ENCODE results near the gene ANO1. TPM values are rescaled to one million over a fixed set of nuclear protein-coding genes. Genes with fewer than 3 reads are reported as not detected.
A peak's percentile ranks its signal among the peaks of the same experiment; 100 is the strongest.

ANO1 gene
- total RNA-seq, 1 experiment from 2014 or later, result 10.9 TPM

GRCh38 chr11:70146895-70147520 is 68.9 kb downstream of the ANO1 start:
- Mint-ChIP-seq H3K9me3 (no peaks in the 10 kb centered on the region; a peak in 1 of 5 replicates), H3K36me3 (ENCODE audit: insufficient read depth in 1 of 3, low read depth in 3 of 3) (no peaks in the 10 kb centered on the region), H3K4me3 (no peak overlapping the region), H3K27ac (0 out of 7 replicates have a peak overlapping the region, but pooled peaks of 1 of the 3 experiments have one; percentile 0), H3K4me1 (peaks cover 43 to 54% of the 10 kb centered on the region in 2 experiments), H3K27me3 (ENCODE audit: low read depth) (peaks cover 42% of the 10 kb centered on the region)
- no peaks in the 10 kb centered on the region; the same call in 1 of the 2 replicates for H3K27me3 ChIP-seq (ENCODE audit: insufficient read depth, low read length)
- H3K4ac ChIP-seq (ENCODE audit: low read depth, low read length), result no peak overlapping the region
- H2BK12ac ChIP-seq (ENCODE audit: insufficient read length, low read depth, low read length), result no peak overlapping the region
- H4K20me1 ChIP-seq (ENCODE audit: control insufficient read depth, insufficient read depth, insufficient read length), result no peaks in the 10 kb centered on the region
- H3K18ac ChIP-seq (ENCODE audit: insufficient read length, low read depth, low read length), result no peak overlapping the region
- DNase-seq, result no peak
- H4K5ac ChIP-seq (ENCODE audit: insufficient read length, low read depth, low read length), result no peak overlapping the region
- H2BK15ac ChIP-seq (ENCODE audit: low read depth, low read length), result no peak overlapping the region
- no peak overlapping the region for H3K4me2 ChIP-seq (ENCODE audit: insufficient read depth, insufficient read length, low read length)
- H2AK5ac ChIP-seq (ENCODE audit: insufficient read length, low read length), result no peak overlapping the region
- H3T11ph ChIP-seq (ENCODE audit: low read length), result no peak overlapping the region
- no peak overlapping the region for H2BK120ac ChIP-seq (ENCODE audit: low read depth, low read length, poor library complexity, severe bottlenecking)
- H3K4me1 ChIP-seq (ENCODE audit: insufficient read depth, low read length), result peaks cover under 1% of the 10 kb centered on the region; the same call in 1 of the 2 replicates
- H3K56ac ChIP-seq (ENCODE audit: insufficient read length, low read depth, low read length), result no peak overlapping the region
- H3K27ac ChIP-seq (ENCODE audit: insufficient read length, low read depth, low read length), result no peak overlapping the region
- no peaks in the 10 kb centered on the region for H3K23me2 ChIP-seq (ENCODE audit: insufficient read length, low read depth, low read length, poor library complexity, severe bottlenecking)
- no peak for TF ChIP-seq CTCF (conservative IDR thresholded peaks at IDR 0.05)
- no peak overlapping the region for H4K91ac ChIP-seq (ENCODE audit: insufficient read length, low read depth, low read length)
- no peak overlapping the region for H3K23ac ChIP-seq (ENCODE audit: insufficient read length, low read depth, low read length)
- H3K79me1 ChIP-seq (ENCODE audit: insufficient read depth, low read depth, low read length, poor library complexity, severe bottlenecking), result no peaks in the 10 kb centered on the region
- WGBS (ENCODE audit: extremely low coverage, insufficient read length, low lambda C conversion rate), result no CpG with 5 or more reads among the region's 14 CpGs
- H2AFZ ChIP-seq (ENCODE audit: low read length), result no peak overlapping the region
- H3K79me2 ChIP-seq (ENCODE audit: insufficient read depth, low read length), result no peaks in the 10 kb centered on the region
- H3K14ac ChIP-seq (ENCODE audit: insufficient read depth, low read length), result no peak overlapping the region
- no peak overlapping the region for H2BK5ac ChIP-seq (ENCODE audit: insufficient read length, low read length)
- no peaks in the 10 kb centered on the region for H3K9me3 ChIP-seq (ENCODE audit: control insufficient read depth, low read depth, low read length)
- no peak overlapping the region for H2BK20ac ChIP-seq (ENCODE audit: low read depth, low read length, poor library complexity, severe bottlenecking)
- H4K8ac ChIP-seq (replicated peaks; ENCODE audit: insufficient read length, low read depth, low read length), result no peak overlapping the region
- no peak overlapping the region for H3K9ac ChIP-seq (ENCODE audit: extremely low read depth, insufficient read length, low read length)

Data from H9 (cell line).